A549 (cell line): Measurements from ENCODE around the gene TXNIP.

Source experiments
- BHLHE40 ChIP-seq: IDR thresholded peaks from 2 replicates; pipeline ENCODE4 v1.6.1; 2012; ENCODE audit warnings: low read depth, low read length, inconsistent platforms
- EHMT2 ChIP-seq: fragments of 200-600 bp; sonication (generic); IDR thresholded peaks from 2 replicates; pipeline ENCODE4 v1.6.1; 2016; ENCODE audit warnings: antibody characterized with exemption, low read depth, mild to moderate bottlenecking, moderate library complexity
- JUNB ChIP-seq: fragments of >200 bp; sonication (Bioruptor Twin); formaldehyde crosslinking; IDR thresholded peaks from 2 replicates; pipeline ENCODE4 v1.6.1; 2016
- POLR2A ChIP-seq: IDR thresholded peaks from 2 replicates; pipeline ENCODE4 v1.6.1; 2012; ENCODE audit warnings: mild to moderate bottlenecking, low read length
- TF ChIP-seq, protein P1 (sequence below): fragments of >200 bp; sonication (Bioruptor Twin); formaldehyde crosslinking; IDR thresholded peaks from 3 replicates; pipeline ENCODE4 v1.5.1; 2016
- TF ChIP-seq, protein P2 (sequence below): fragments of 250-450 bp; sonication (Bioruptor Pico); IDR thresholded peaks from 2 replicates; pipeline ENCODE4 v1.5.0; 2021; ENCODE audit warnings: mild to moderate bottlenecking, moderate library complexity, borderline replicate concordance

GRCh38 chr1:145963265-145964019, 32.9 kb downstream of the TXNIP start:
- TF ChIP-seq, protein P1, sequence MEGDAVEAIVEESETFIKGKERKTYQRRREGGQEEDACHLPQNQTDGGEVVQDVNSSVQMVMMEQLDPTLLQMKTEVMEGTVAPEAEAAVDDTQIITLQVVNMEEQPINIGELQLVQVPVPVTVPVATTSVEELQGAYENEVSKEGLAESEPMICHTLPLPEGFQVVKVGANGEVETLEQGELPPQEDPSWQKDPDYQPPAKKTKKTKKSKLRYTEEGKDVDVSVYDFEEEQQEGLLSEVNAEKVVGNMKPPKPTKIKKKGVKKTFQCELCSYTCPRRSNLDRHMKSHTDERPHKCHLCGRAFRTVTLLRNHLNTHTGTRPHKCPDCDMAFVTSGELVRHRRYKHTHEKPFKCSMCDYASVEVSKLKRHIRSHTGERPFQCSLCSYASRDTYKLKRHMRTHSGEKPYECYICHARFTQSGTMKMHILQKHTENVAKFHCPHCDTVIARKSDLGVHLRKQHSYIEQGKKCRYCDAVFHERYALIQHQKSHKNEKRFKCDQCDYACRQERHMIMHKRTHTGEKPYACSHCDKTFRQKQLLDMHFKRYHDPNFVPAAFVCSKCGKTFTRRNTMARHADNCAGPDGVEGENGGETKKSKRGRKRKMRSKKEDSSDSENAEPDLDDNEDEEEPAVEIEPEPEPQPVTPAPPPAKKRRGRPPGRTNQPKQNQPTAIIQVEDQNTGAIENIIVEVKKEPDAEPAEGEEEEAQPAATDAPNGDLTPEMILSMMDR, result no peak
- TF ChIP-seq JUNB (no peak), POLR2A (no peak), BHLHE40 (no peak), EHMT2 (no peak)
- TF ChIP-seq, protein P2, sequence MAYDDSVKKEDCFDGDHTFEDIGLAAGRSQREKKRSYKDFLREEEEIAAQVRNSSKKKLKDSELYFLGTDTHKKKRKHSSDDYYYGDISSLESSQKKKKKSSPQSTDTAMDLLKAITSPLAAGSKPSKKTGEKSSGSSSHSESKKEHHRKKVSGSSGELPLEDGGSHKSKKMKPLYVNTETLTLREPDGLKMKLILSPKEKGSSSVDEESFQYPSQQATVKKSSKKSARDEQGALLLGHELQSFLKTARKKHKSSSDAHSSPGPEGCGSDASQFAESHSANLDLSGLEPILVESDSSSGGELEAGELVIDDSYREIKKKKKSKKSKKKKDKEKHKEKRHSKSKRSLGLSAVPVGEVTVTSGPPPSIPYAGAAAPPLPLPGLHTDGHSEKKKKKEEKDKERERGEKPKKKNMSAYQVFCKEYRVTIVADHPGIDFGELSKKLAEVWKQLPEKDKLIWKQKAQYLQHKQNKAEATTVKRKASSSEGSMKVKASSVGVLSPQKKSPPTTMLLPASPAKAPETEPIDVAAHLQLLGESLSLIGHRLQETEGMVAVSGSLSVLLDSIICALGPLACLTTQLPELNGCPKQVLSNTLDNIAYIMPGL (CRISPR knock-in tag), result no peak
